Astrocyte (in vitro differentiated cells and primary cell): Measurements from ENCODE around the gene BICDL2. TPM values are rescaled to one million over a fixed set of nuclear protein-coding genes. Genes with fewer than 3 reads are reported as not detected.

Experiments
- DNase-seq: peaks from one replicate; pipeline ENCODE4 v3.0.0-alpha.2; 2010; ENCODE audit warnings: low read depth
- FAIRE-seq: peaks from 2 replicates; lab custom pipeline; 2011; peaks lifted over from hg19 to GRCh38; lab: Jason Lieb, UNC
- H2AFZ ChIP-seq: 2 replicates; pipeline ENCODE4 v1.6.0; 2012; ENCODE audit warnings: low read depth, low read length, inconsistent platforms
- H3K27ac ChIP-seq: 2 replicates; pipeline ENCODE4 v1.5.1; 2011; ENCODE audit warnings: low read depth, low read length, inconsistent platforms
- H3K27me3 ChIP-seq: 2 replicates; pipeline ENCODE4 v1.6.0; 2011; ENCODE audit warnings: low read length, inconsistent platforms; ENCODE audit not compliant: insufficient read depth
- H3K36me3 ChIP-seq: 2 replicates; pipeline ENCODE4 v1.5.1; 2011; ENCODE audit warnings: low read length, inconsistent platforms; ENCODE audit not compliant: insufficient read depth
- H3K4me1 ChIP-seq: 2 replicates; pipeline ENCODE4 v1.5.1; 2011; ENCODE audit warnings: low read length, inconsistent platforms; ENCODE audit not compliant: insufficient read depth
- H3K4me2 ChIP-seq: 2 replicates; pipeline ENCODE4 v1.6.0; 2012; ENCODE audit warnings: low read length, inconsistent platforms
- H3K4me3 ChIP-seq: 2 replicates; pipeline ENCODE4 v1.5.1; 2011; ENCODE audit warnings: low read depth, mild to moderate bottlenecking, low read length, inconsistent platforms; ENCODE audit not compliant: insufficient read depth
- H3K79me2 ChIP-seq: 2 replicates; pipeline ENCODE4 v1.6.0; 2012; ENCODE audit warnings: mild to moderate bottlenecking, low read length, inconsistent platforms; ENCODE audit not compliant: insufficient read depth
- H3K9ac ChIP-seq: 2 replicates; pipeline ENCODE4 v1.6.0; 2012; ENCODE audit warnings: mild to moderate bottlenecking, low read length, inconsistent platforms
- H3K9me3 ChIP-seq: 2 replicates; pipeline ENCODE4 v1.5.1; 2012; ENCODE audit warnings: low read depth, mild to moderate bottlenecking, low read length, inconsistent platforms; ENCODE audit not compliant: insufficient read depth
- H4K20me1 ChIP-seq: 2 replicates; pipeline ENCODE4 v1.6.0; 2012; ENCODE audit warnings: low read length, inconsistent platforms; ENCODE audit not compliant: insufficient read depth
- H3K27ac Mint-ChIP-seq: one replicate; pipeline ENCODE4 v1.8.0; 2021; ENCODE audit warnings: mild to moderate bottlenecking, mixed read lengths; ENCODE audit not compliant: unreplicated experiment
- H3K27me3 Mint-ChIP-seq: one replicate; pipeline ENCODE4 v1.8.0; 2021; ENCODE audit warnings: low read depth, mixed read lengths; ENCODE audit not compliant: unreplicated experiment
- H3K36me3 Mint-ChIP-seq: one replicate; pipeline ENCODE4 v1.8.0; 2021; ENCODE audit warnings: low read depth, mixed read lengths; ENCODE audit not compliant: unreplicated experiment
- H3K4me1 Mint-ChIP-seq: one replicate; pipeline ENCODE4 v1.8.0; 2021; ENCODE audit warnings: low read depth, mixed read lengths; ENCODE audit not compliant: unreplicated experiment
- H3K4me3 Mint-ChIP-seq: one replicate; pipeline ENCODE4 v1.8.0; 2021; ENCODE audit warnings: mild to moderate bottlenecking, moderate library complexity, mixed read lengths; ENCODE audit not compliant: unreplicated experiment
- H3K9me3 Mint-ChIP-seq: one replicate; pipeline ENCODE4 v1.8.0; 2021; ENCODE audit warnings: mild to moderate bottlenecking, mixed read lengths; ENCODE audit not compliant: unreplicated experiment
- CTCF ChIP-seq: IDR thresholded peaks from 2 replicates; pipeline ENCODE4 v1.5.1; 2011; ENCODE audit warnings: low read depth, mild to moderate bottlenecking, inconsistent platforms, low read length, moderate library complexity; ENCODE audit not compliant: insufficient read depth
- EZH2 ChIP-seq: IDR thresholded peaks from 2 replicates; pipeline ENCODE4 v1.6.1; 2012; ENCODE audit warnings: mild to moderate bottlenecking, low read length, inconsistent platforms; ENCODE audit not compliant: insufficient read depth
- total RNA-seq: library from RNA; stranded (reverse); gene quantifications from 2 replicates; pipeline ENCODE4 v1.2.1, GENCODE V29; 2021

BICDL2 gene
- total RNA-seq, 1 donor from 2014 or later: 0.16 TPM

GRCh38 chr16:3026609-3027488 is 9.9 kb downstream of the BICDL2 start:
- FAIRE-seq (no peak), DNase-seq (no peak)
- Mint-ChIP-seq H3K4me3 (no peak overlapping the region), H3K4me1 (peaks cover 4% of the 10 kb centered on the region), H3K27ac (no peak overlapping the region), H3K27me3 (no peaks in the 10 kb centered on the region), H3K36me3 (peaks cover 8% of the 10 kb centered on the region), H3K9me3 (no peaks in the 10 kb centered on the region)
- H3K36me3 ChIP-seq: no peaks in the 10 kb centered on the region
- no peak overlapping the region for H3K27ac ChIP-seq
- H4K20me1 ChIP-seq: peaks cover 31% of the 10 kb centered on the region
- H3K27me3 ChIP-seq: peaks cover 19% of the 10 kb centered on the region
- H3K9ac ChIP-seq: no peak overlapping the region
- H3K4me1 ChIP-seq: peaks cover 31% of the 10 kb centered on the region
- peaks cover 3% of the 10 kb centered on the region for H3K9me3 ChIP-seq
- TF ChIP-seq EZH2 (no peak), CTCF (no peak)
- no peak overlapping the region for H3K4me2 ChIP-seq
- H3K79me2 ChIP-seq: no peaks in the 10 kb centered on the region
- no peak overlapping the region for H2AFZ ChIP-seq
- no peak overlapping the region for H3K4me3 ChIP-seq

GRCh38 chr16:3026003-3026378 is 10.8 kb downstream of the BICDL2 start:
- Mint-ChIP-seq H3K27me3 (no peaks in the 10 kb centered on the region), H3K4me3 (peak overlapping the region; percentile 15), H3K4me1 (peaks cover 4% of the 10 kb centered on the region), H3K9me3 (no peaks in the 10 kb centered on the region), H3K36me3 (peaks cover 8% of the 10 kb centered on the region), H3K27ac (no peak overlapping the region)
- FAIRE-seq: no peak
- DNase-seq: no peak
- Histone ChIP-seq H3K79me2 (no peaks in the 10 kb centered on the region), H3K27ac (no peak overlapping the region), H3K4me3 (no peak overlapping the region), H3K9me3 (peaks cover 3% of the 10 kb centered on the region), H3K36me3 (no peaks in the 10 kb centered on the region), H3K27me3 (peaks cover 15% of the 10 kb centered on the region), H3K4me2 (no peak overlapping the region), H3K9ac (no peak overlapping the region), H2AFZ (no peak overlapping the region), H4K20me1 (peaks cover 33% of the 10 kb centered on the region), H3K4me1 (peaks cover 31% of the 10 kb centered on the region)
- TF ChIP-seq CTCF (no peak), EZH2 (no peak)
